ENCODE data around the gene PCSK6. TPM values are rescaled to one million over a fixed set of nuclear protein-coding genes. Genes with fewer than 3 reads are reported as not detected.

Gene PCSK6
- polyA plus RNA-seq, 2 donors: 5.4 to 6.5 TPM

- Histone ChIP-seq H3K4me1 (ENCODE audit: control insufficient read depth in 2 of 2, insufficient read depth in 2 of 2, low read length in 1 of 2) (peaks cover 12 to 19% of the 10 kb centered on the region in 2 donors), H3K4me3 (ENCODE audit: low read depth in 1 of 2, low read length in 2 of 2) (peak overlapping the region in 1 of 2 donors; percentile 44), H3K27ac (ENCODE audit: low read depth in 2 of 2, low read length in 1 of 2) (peak overlapping the region in 1 of 2 donors; percentile 33)
These were observed 6.1 kb upstream of the PCSK6 start for GRCh38 chr15:101495334-101496197.

DNA sequence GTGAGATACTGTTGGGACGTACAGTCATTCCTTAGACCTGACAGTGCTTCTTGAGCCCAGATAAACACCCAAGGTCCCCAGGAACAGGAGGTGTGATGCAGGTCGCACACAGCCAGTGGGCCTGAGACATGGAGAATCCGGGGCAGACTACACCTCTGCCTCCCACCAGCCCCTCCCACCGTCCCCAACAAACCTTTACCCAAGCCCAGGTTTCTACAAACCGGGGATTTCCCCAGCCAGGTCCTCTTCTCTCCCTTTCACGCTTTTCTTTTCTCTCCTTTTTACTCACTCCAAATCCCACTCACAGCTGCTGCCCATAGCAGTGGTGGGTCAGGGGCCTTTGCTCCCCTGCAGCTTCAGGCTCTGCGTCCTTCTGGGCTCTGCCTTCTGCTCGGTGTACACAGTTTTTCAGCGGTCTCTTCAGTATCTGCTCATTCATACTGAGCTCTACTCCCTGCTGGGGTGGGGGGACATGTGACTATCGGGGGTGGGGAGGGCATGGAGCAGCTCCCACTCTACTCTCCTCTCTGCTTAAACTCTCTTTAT lies 4.8 kb upstream of the PCSK6 start:
- Histone ChIP-seq H3K4me3 (ENCODE audit: low read depth in 1 of 2, low read length in 2 of 2) (no peak overlapping the region), H3K36me3 (ENCODE audit: control insufficient read depth in 2 of 2, insufficient read depth in 2 of 2, low read length in 1 of 2) (no peaks in the 10 kb centered on the region), H3K27ac (ENCODE audit: low read depth in 2 of 2, low read length in 1 of 2) (no peak overlapping the region), H3K9me3 (ENCODE audit: control insufficient read depth in 2 of 2, insufficient read depth in 1 of 2, low read depth in 1 of 2, low read length in 1 of 2) (no peaks in the 10 kb centered on the region), H3K27me3 (ENCODE audit: control insufficient read depth in 1 of 2, insufficient read depth in 2 of 2, low read length in 2 of 2) (peaks cover 0 to 3% of the 10 kb centered on the region in 2 donors), H3K4me1 (ENCODE audit: control insufficient read depth in 2 of 2, insufficient read depth in 2 of 2, low read length in 1 of 2) (peaks cover 10 to 17% of the 10 kb centered on the region in 2 donors)
- WGBS, 2 donors: 71 to 74% methylated on average over 10 of the region's 10 CpGs

More at GRCh38 chr15:101495334-101496197, 6.1 kb upstream of the PCSK6 start:
- 65 to 71% methylated on average over 22 of the region's 22 CpGs for WGBS, 2 donors
- H3K36me3 ChIP-seq (ENCODE audit: control insufficient read depth in 2 of 2, insufficient read depth in 2 of 2, low read length in 1 of 2): no peaks in the 10 kb centered on the region
- no peaks in the 10 kb centered on the region for H3K9me3 ChIP-seq (ENCODE audit: control insufficient read depth in 2 of 2, insufficient read depth in 1 of 2, low read depth in 1 of 2, low read length in 1 of 2)
- peaks cover 0 to 3% of the 10 kb centered on the region in 2 donors for H3K27me3 ChIP-seq (ENCODE audit: control insufficient read depth in 1 of 2, insufficient read depth in 2 of 2, low read length in 2 of 2)

DNA sequence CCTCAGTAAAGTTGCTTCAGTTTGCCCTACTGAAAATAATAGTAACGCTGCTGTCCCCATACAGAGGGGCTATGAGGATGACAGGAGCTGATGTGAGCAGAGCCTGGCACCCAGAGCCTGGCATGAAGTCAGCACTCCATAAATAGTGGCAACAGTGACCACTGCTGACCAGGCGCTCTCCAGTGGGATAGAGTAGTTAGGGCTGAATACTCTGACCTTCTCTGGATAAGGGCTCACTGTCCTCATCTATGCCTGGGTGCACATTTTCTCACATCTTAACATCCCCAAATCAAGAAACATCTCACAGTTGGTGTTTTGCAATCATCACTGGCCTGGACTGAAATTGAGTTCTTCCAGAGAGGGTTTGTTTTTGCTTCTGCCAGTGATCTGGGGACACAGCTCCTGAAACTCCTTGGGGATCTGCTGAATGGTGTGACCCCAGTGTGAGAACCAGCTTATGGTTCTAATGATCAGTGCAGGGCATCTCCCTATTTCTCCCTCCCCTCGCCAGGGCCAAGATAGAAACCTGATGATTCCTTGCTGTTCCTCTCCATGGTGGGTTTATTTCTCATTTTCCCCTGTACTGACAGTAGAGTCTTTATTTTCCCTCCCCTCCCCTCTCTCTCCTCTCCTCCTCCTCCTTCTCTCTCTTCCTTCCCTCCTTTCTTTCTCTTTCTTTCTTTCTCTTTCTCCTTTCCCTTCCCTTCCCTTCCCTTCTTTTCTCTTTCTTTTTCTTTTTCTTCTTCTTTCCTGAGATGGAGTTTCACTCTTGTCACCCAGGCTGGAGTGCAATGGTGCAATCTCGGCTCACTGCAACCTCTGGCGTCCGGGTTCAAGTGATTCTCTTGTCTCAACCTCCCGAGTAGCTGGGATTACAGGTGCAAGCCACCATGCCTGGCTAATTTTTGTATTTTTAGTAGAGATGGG lies 3.5 kb upstream of the PCSK6 start:
- H3K4me3 ChIP-seq (ENCODE audit: low read depth in 1 of 2, low read length in 2 of 2): no peak overlapping the region
- WGBS, 2 donors: 89 to 92% methylated on average over 7 of the region's 7 CpGs
- H3K4me1 ChIP-seq (ENCODE audit: control insufficient read depth in 2 of 2, insufficient read depth in 2 of 2, low read length in 1 of 2): peaks cover 9 to 13% of the 10 kb centered on the region in 2 donors
- peaks cover 0 to 10% of the 10 kb centered on the region in 2 donors for H3K27me3 ChIP-seq (ENCODE audit: control insufficient read depth in 1 of 2, insufficient read depth in 2 of 2, low read length in 2 of 2)
- no peak overlapping the region for H3K27ac ChIP-seq (ENCODE audit: low read depth in 2 of 2, low read length in 1 of 2)
- H3K36me3 ChIP-seq (ENCODE audit: control insufficient read depth in 2 of 2, insufficient read depth in 2 of 2, low read length in 1 of 2): no peaks in the 10 kb centered on the region
- H3K9me3 ChIP-seq (ENCODE audit: control insufficient read depth in 2 of 2, insufficient read depth in 1 of 2, low read depth in 1 of 2, low read length in 1 of 2): no peaks in the 10 kb centered on the region

- 76 to 83% methylated on average over 18 of the region's 18 CpGs for WGBS, 2 donors
- H3K27me3 ChIP-seq (ENCODE audit: control insufficient read depth in 1 of 2, insufficient read depth in 2 of 2, low read length in 2 of 2): peaks cover 0 to 9% of the 10 kb centered on the region in 2 donors
- H3K4me3 ChIP-seq (ENCODE audit: low read depth in 1 of 2, low read length in 2 of 2): no peak overlapping the region
- H3K9me3 ChIP-seq (ENCODE audit: control insufficient read depth in 2 of 2, insufficient read depth in 1 of 2, low read depth in 1 of 2, low read length in 1 of 2): no peaks in the 10 kb centered on the region
- H3K36me3 ChIP-seq (ENCODE audit: control insufficient read depth in 2 of 2, insufficient read depth in 2 of 2, low read length in 1 of 2): no peaks in the 10 kb centered on the region
- H3K4me1 ChIP-seq (ENCODE audit: control insufficient read depth in 2 of 2, insufficient read depth in 2 of 2, low read length in 1 of 2): peaks cover 9 to 12% of the 10 kb centered on the region in 2 donors
- no peak overlapping the region for H3K27ac ChIP-seq (ENCODE audit: low read depth in 2 of 2, low read length in 1 of 2)
These were observed 2.5 kb upstream of the PCSK6 start for GRCh38 chr15:101491734-101492640.

- H3K27ac ChIP-seq (ENCODE audit: low read depth in 2 of 2, low read length in 1 of 2): no peak overlapping the region
- H3K4me1 ChIP-seq (ENCODE audit: control insufficient read depth in 2 of 2, insufficient read depth in 2 of 2, low read length in 1 of 2): peaks cover 4 to 7% of the 10 kb centered on the region in 2 donors
- no peaks in the 10 kb centered on the region for H3K36me3 ChIP-seq (ENCODE audit: control insufficient read depth in 2 of 2, insufficient read depth in 2 of 2, low read length in 1 of 2)
- H3K9me3 ChIP-seq (ENCODE audit: control insufficient read depth in 2 of 2, insufficient read depth in 1 of 2, low read depth in 1 of 2, low read length in 1 of 2): no peaks in the 10 kb centered on the region
- WGBS, 2 donors: 88% methylated on average over 16 of the region's 16 CpGs
- H3K27me3 ChIP-seq (ENCODE audit: control insufficient read depth in 1 of 2, insufficient read depth in 2 of 2, low read length in 2 of 2): peaks cover 0 to 7% of the 10 kb centered on the region in 2 donors
- H3K4me3 ChIP-seq (ENCODE audit: low read depth in 1 of 2, low read length in 2 of 2): no peak overlapping the region
These were observed 1.6 kb upstream of the PCSK6 start for GRCh38 chr15:101490922-101491733.

- 89 to 92% methylated on average over 15 of the region's 15 CpGs for WGBS, 2 donors
- Histone ChIP-seq H3K36me3 (ENCODE audit: control insufficient read depth in 2 of 2, insufficient read depth in 2 of 2, low read length in 1 of 2) (no peaks in the 10 kb centered on the region), H3K9me3 (ENCODE audit: control insufficient read depth in 2 of 2, insufficient read depth in 1 of 2, low read depth in 1 of 2, low read length in 1 of 2) (no peaks in the 10 kb centered on the region), H3K27ac (ENCODE audit: low read depth in 2 of 2, low read length in 1 of 2) (no peak overlapping the region), H3K4me3 (ENCODE audit: low read depth in 1 of 2, low read length in 2 of 2) (no peak overlapping the region), H3K4me1 (ENCODE audit: control insufficient read depth in 2 of 2, insufficient read depth in 2 of 2, low read length in 1 of 2) (peaks cover 4 to 5% of the 10 kb centered on the region in 2 donors), H3K27me3 (ENCODE audit: control insufficient read depth in 1 of 2, insufficient read depth in 2 of 2, low read length in 2 of 2) (peaks cover 0 to 7% of the 10 kb centered on the region in 2 donors)
These were observed 943 bp upstream of the PCSK6 start for GRCh38 chr15:101490408-101490891.

- 1 to 2% methylated on average over 17 to 62 of the region's 62 CpGs for WGBS, 2 donors
- Histone ChIP-seq H3K27me3 (ENCODE audit: control insufficient read depth in 1 of 2, insufficient read depth in 2 of 2, low read length in 2 of 2) (peaks cover 0 to 7% of the 10 kb centered on the region in 2 donors), H3K36me3 (ENCODE audit: control insufficient read depth in 2 of 2, insufficient read depth in 2 of 2, low read length in 1 of 2) (no peaks in the 10 kb centered on the region), H3K9me3 (ENCODE audit: control insufficient read depth in 2 of 2, insufficient read depth in 1 of 2, low read depth in 1 of 2, low read length in 1 of 2) (no peaks in the 10 kb centered on the region), H3K4me1 (ENCODE audit: control insufficient read depth in 2 of 2, insufficient read depth in 2 of 2, low read length in 1 of 2) (peaks cover 4 to 5% of the 10 kb centered on the region in 2 donors), H3K27ac (ENCODE audit: low read depth in 2 of 2, low read length in 1 of 2) (no peak overlapping the region), H3K4me3 (ENCODE audit: low read depth in 1 of 2, low read length in 2 of 2) (peak overlapping the region; percentile 33 to 75)
These were observed 289 bp downstream of the PCSK6 start for GRCh38 chr15:101489237-101489598.

All from esophagus (tissue), 2 donors.